ENCODE measurements around the gene WIPF1.
A peak's percentile ranks its signal among the peaks of the same experiment; 100 is the strongest.

The WIPF1 gene

GRCh38 chr2:174590928-174591648 is 6.5 kb downstream of the WIPF1 start:
- Histone ChIP-seq H3K27me3 (ENCODE audit: control insufficient read depth in 3 of 3, insufficient read depth in 3 of 3, low read depth in 1 of 3, low read length in 3 of 3) (no peaks in the 10 kb centered on the region), H3K23ac (ENCODE audit: low read depth, low read length, poor library complexity) (no peak overlapping the region), H3K14ac (ENCODE audit: low read length) (no peak overlapping the region), H2AFZ (ENCODE audit: low read length) (no peak overlapping the region), H3K36me3 (replicated peaks in 1 of 2; ENCODE audit: control insufficient read depth in 2 of 2, insufficient read depth in 2 of 2, low read length in 2 of 2) (no peaks in the 10 kb centered on the region), H3K18ac (ENCODE audit: low read length) (no peak overlapping the region), H3K27ac (replicated peaks; ENCODE audit: low read length) (no peak overlapping the region), H2AK5ac (ENCODE audit: low read depth, low read length) (no peak overlapping the region), H2BK12ac (ENCODE audit: low read length) (no peak overlapping the region), H3K4me2 (ENCODE audit: insufficient read depth, low read length, poor library complexity, severe bottlenecking) (no peak overlapping the region), H3K9ac (ENCODE audit: low read depth, low read length, poor library complexity) (no peak overlapping the region), H3K79me1 (ENCODE audit: low read depth, low read length) (no peaks in the 10 kb centered on the region), H2BK15ac (ENCODE audit: low read length) (no peak overlapping the region), H2BK5ac (ENCODE audit: low read length) (no peak overlapping the region), H4K91ac (ENCODE audit: low read depth, low read length, poor library complexity) (no peak overlapping the region), H3K4me3 (ENCODE audit: low read length in 2 of 2) (no peak overlapping the region), H3K4ac (ENCODE audit: low read length) (no peak overlapping the region), H2BK120ac (ENCODE audit: low read depth, low read length) (no peak overlapping the region), H3K9me3 (replicated peaks in 1 of 2; ENCODE audit: control insufficient read depth in 2 of 2, insufficient read depth in 1 of 2, low read depth in 1 of 2, low read length in 2 of 2) (no peaks in the 10 kb centered on the region), H3K4me1 (ENCODE audit: control insufficient read depth in 2 of 2, insufficient read depth in 1 of 2, low read depth in 1 of 2, low read length in 2 of 2) (peaks cover 8 to 9% of the 10 kb centered on the region in 2 donors), H4K8ac (ENCODE audit: low read depth, low read length) (no peak overlapping the region)
- no peak for DNase-seq (ENCODE audit: low spot score)
- WGBS, 2 donors (ENCODE audit: extremely low coverage in 2 of 2, insufficient read length in 2 of 2, insufficient replicate concordance in 1 of 2), result no CpG with 5 or more reads among the region's 5 CpGs

- H2BK5ac ChIP-seq (ENCODE audit: low read length), result peak overlapping the region; percentile 9
- H2AFZ ChIP-seq (ENCODE audit: low read length), result no peak overlapping the region
- no peak overlapping the region for H2BK15ac ChIP-seq (ENCODE audit: low read length)
- no peak overlapping the region for H3K14ac ChIP-seq (ENCODE audit: low read length)
- no CpG with 5 or more reads among the region's 4 CpGs for WGBS, 2 donors (ENCODE audit: extremely low coverage in 2 of 2, insufficient read length in 2 of 2, insufficient replicate concordance in 1 of 2)
- no peak overlapping the region for H3K27ac ChIP-seq (replicated peaks; ENCODE audit: low read length)
- DNase-seq (ENCODE audit: low spot score), result no peak
- H3K18ac ChIP-seq (ENCODE audit: low read length), result no peak overlapping the region
- H3K27me3 ChIP-seq (ENCODE audit: control insufficient read depth in 3 of 3, insufficient read depth in 3 of 3, low read depth in 1 of 3, low read length in 3 of 3), result no peaks in the 10 kb centered on the region
- no peaks in the 10 kb centered on the region for H3K79me1 ChIP-seq (ENCODE audit: low read depth, low read length)
- H3K36me3 ChIP-seq (replicated peaks in 1 of 2; ENCODE audit: control insufficient read depth in 2 of 2, insufficient read depth in 2 of 2, low read length in 2 of 2), result no peaks in the 10 kb centered on the region
- H3K9me3 ChIP-seq (replicated peaks in 1 of 2; ENCODE audit: control insufficient read depth in 2 of 2, insufficient read depth in 1 of 2, low read depth in 1 of 2, low read length in 2 of 2), result no peaks in the 10 kb centered on the region
- no peak overlapping the region for H3K9ac ChIP-seq (ENCODE audit: low read depth, low read length, poor library complexity)
- H4K91ac ChIP-seq (ENCODE audit: low read depth, low read length, poor library complexity), result no peak overlapping the region
- H2AK5ac ChIP-seq (ENCODE audit: low read depth, low read length), result no peak overlapping the region
- H3K4me2 ChIP-seq (ENCODE audit: insufficient read depth, low read length, poor library complexity, severe bottlenecking), result no peak overlapping the region
- no peak overlapping the region for H3K23ac ChIP-seq (ENCODE audit: low read depth, low read length, poor library complexity)
- no peak overlapping the region for H3K4ac ChIP-seq (ENCODE audit: low read length)
- H3K4me1 ChIP-seq (ENCODE audit: control insufficient read depth in 2 of 2, insufficient read depth in 1 of 2, low read depth in 1 of 2, low read length in 2 of 2), result peaks cover 11 to 14% of the 10 kb centered on the region in 2 donors
- no peak overlapping the region for H4K8ac ChIP-seq (ENCODE audit: low read depth, low read length)
- H3K4me3 ChIP-seq (ENCODE audit: low read length in 2 of 2), result peak overlapping the region in 1 of 2 donors; percentile 7
- no peak overlapping the region for H2BK12ac ChIP-seq (ENCODE audit: low read length)
- no peak overlapping the region for H2BK120ac ChIP-seq (ENCODE audit: low read depth, low read length)
These were observed 7.3 kb downstream of the WIPF1 start for GRCh38 chr2:174590346-174590745.

GRCh38 chr2:174589334-174589733 is 8.3 kb downstream of the WIPF1 start:
- no peak overlapping the region for H3K14ac ChIP-seq (ENCODE audit: low read length)
- no peaks in the 10 kb centered on the region for H3K79me1 ChIP-seq (ENCODE audit: low read depth, low read length)
- no peak overlapping the region for H3K4me3 ChIP-seq (ENCODE audit: low read length in 2 of 2)
- no peak overlapping the region for H2BK120ac ChIP-seq (ENCODE audit: low read depth, low read length)
- no peak overlapping the region for H3K4ac ChIP-seq (ENCODE audit: low read length)
- H2BK5ac ChIP-seq (ENCODE audit: low read length), result no peak overlapping the region
- peak overlapping the region; percentile 8 for H3K18ac ChIP-seq (ENCODE audit: low read length)
- H3K9ac ChIP-seq (ENCODE audit: low read depth, low read length, poor library complexity), result no peak overlapping the region
- H3K27ac ChIP-seq (replicated peaks; ENCODE audit: low read length), result no peak overlapping the region
- no peak overlapping the region for H4K8ac ChIP-seq (ENCODE audit: low read depth, low read length)
- no peak overlapping the region for H2BK12ac ChIP-seq (ENCODE audit: low read length)
- H2AK5ac ChIP-seq (ENCODE audit: low read depth, low read length), result no peak overlapping the region
- DNase-seq (ENCODE audit: low spot score), result no peak
- H2BK15ac ChIP-seq (ENCODE audit: low read length), result no peak overlapping the region
- H2AFZ ChIP-seq (ENCODE audit: low read length), result no peak overlapping the region
- H3K27me3 ChIP-seq (ENCODE audit: control insufficient read depth in 3 of 3, insufficient read depth in 3 of 3, low read depth in 1 of 3, low read length in 3 of 3), result no peaks in the 10 kb centered on the region
- peaks cover 2 to 8% of the 10 kb centered on the region in 2 donors for H3K36me3 ChIP-seq (replicated peaks in 1 of 2; ENCODE audit: control insufficient read depth in 2 of 2, insufficient read depth in 2 of 2, low read length in 2 of 2)
- WGBS, 2 donors (ENCODE audit: extremely low coverage in 2 of 2, insufficient read length in 2 of 2, insufficient replicate concordance in 1 of 2), result no CpG with 5 or more reads among the region's 2 CpGs
- H3K4me1 ChIP-seq (ENCODE audit: control insufficient read depth in 2 of 2, insufficient read depth in 1 of 2, low read depth in 1 of 2, low read length in 2 of 2), result peaks cover 14% of the 10 kb centered on the region in 2 donors
- H3K9me3 ChIP-seq (replicated peaks in 1 of 2; ENCODE audit: control insufficient read depth in 2 of 2, insufficient read depth in 1 of 2, low read depth in 1 of 2, low read length in 2 of 2), result no peaks in the 10 kb centered on the region
- H3K4me2 ChIP-seq (ENCODE audit: insufficient read depth, low read length, poor library complexity, severe bottlenecking), result no peak overlapping the region
- H3K23ac ChIP-seq (ENCODE audit: low read depth, low read length, poor library complexity), result no peak overlapping the region
- no peak overlapping the region for H4K91ac ChIP-seq (ENCODE audit: low read depth, low read length, poor library complexity)

- DNase-seq (ENCODE audit: low spot score), result no peak
- Histone ChIP-seq H4K91ac (ENCODE audit: low read depth, low read length, poor library complexity) (no peak overlapping the region), H2AFZ (ENCODE audit: low read length) (no peak overlapping the region), H3K4me1 (ENCODE audit: control insufficient read depth in 2 of 2, insufficient read depth in 1 of 2, low read depth in 1 of 2, low read length in 2 of 2) (peaks cover 10% of the 10 kb centered on the region in 2 donors), H3K9ac (ENCODE audit: low read depth, low read length, poor library complexity) (no peak overlapping the region), H3K79me1 (ENCODE audit: low read depth, low read length) (no peaks in the 10 kb centered on the region), H3K14ac (ENCODE audit: low read length) (no peak overlapping the region), H3K36me3 (replicated peaks in 1 of 2; ENCODE audit: control insufficient read depth in 2 of 2, insufficient read depth in 2 of 2, low read length in 2 of 2) (peaks cover 2 to 17% of the 10 kb centered on the region in 2 donors), H3K9me3 (replicated peaks in 1 of 2; ENCODE audit: control insufficient read depth in 2 of 2, insufficient read depth in 1 of 2, low read depth in 1 of 2, low read length in 2 of 2) (no peaks in the 10 kb centered on the region), H3K23ac (ENCODE audit: low read depth, low read length, poor library complexity) (peak overlapping the region; percentile 27), H2AK5ac (ENCODE audit: low read depth, low read length) (no peak overlapping the region), H3K4ac (ENCODE audit: low read length) (no peak overlapping the region), H2BK120ac (ENCODE audit: low read depth, low read length) (no peak overlapping the region), H3K27ac (replicated peaks; ENCODE audit: low read length) (no peak overlapping the region), H2BK12ac (ENCODE audit: low read length) (no peak overlapping the region), H2BK5ac (ENCODE audit: low read length) (no peak overlapping the region), H3K4me2 (ENCODE audit: insufficient read depth, low read length, poor library complexity, severe bottlenecking) (no peak overlapping the region), H3K27me3 (ENCODE audit: control insufficient read depth in 3 of 3, insufficient read depth in 3 of 3, low read depth in 1 of 3, low read length in 3 of 3) (no peaks in the 10 kb centered on the region), H4K8ac (ENCODE audit: low read depth, low read length) (no peak overlapping the region), H3K18ac (ENCODE audit: low read length) (no peak overlapping the region), H2BK15ac (ENCODE audit: low read length) (no peak overlapping the region), H3K4me3 (ENCODE audit: low read length in 2 of 2) (no peak overlapping the region)
- WGBS, 2 donors (ENCODE audit: extremely low coverage in 2 of 2, insufficient read length in 2 of 2, insufficient replicate concordance in 1 of 2), result no CpG with 5 or more reads among the region's 2 CpGs
These were observed 9.1 kb downstream of the WIPF1 start for GRCh38 chr2:174588463-174588862.

All from neuronal stem cell (in vitro differentiated cells).